Stimulated activated CD4-positive, alpha-beta T cell treated with anti-CD3 and anti-CD28 coated beads, TNF-alpha, amount 100 ng/mL, for 24 hours (primary cell): ENCODE data around the gene ARHGEF12.

Experiments
- DNase-seq, 3 experiments: peaks; one replicate each; pipeline ENCODE4 v3.0.0-alpha.2; 2020; ENCODE audit warnings: low read depth in 3 of 3

The ARHGEF12 gene

DNA sequence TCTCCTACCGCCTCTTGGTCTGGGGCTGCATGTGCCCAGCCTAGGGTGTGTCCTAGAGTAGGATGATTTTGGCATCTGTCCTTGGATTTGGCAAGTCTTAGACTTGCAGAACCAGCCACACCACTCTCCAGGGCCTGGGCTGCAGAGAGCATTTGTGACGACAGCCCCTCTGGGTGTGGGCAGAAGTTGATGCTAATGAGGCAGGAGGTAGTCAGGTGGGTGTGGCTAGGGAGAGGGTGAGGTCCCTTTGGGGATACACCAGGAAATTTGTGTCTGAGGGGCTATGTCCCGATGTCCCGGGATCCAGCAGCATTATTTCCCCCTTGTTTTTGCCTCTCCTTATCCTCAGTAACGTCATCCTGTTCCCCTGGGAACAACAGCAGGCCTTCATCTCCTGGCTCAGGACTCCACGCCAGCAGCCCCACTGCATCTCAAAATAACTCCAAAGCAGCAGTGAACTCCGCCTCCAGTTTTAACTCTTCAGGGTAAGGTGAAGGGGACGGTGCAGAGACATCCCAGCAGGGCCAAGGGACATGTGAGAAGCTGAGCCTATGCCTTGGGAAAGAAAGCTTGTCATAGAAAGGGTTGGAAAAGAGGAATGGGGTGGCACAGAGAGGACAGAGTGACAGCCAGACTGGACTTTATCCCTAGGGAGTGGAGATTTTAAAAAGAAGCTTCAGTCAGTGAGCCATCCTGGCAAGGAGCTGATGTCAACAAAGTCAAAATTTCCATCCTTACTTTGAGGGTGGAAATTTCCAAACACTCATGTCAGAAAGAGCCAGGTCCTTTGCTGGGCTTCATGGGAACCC lies 19.1 kb upstream of the ARHGEF12 start:
- no peak for DNase-seq

DNA sequence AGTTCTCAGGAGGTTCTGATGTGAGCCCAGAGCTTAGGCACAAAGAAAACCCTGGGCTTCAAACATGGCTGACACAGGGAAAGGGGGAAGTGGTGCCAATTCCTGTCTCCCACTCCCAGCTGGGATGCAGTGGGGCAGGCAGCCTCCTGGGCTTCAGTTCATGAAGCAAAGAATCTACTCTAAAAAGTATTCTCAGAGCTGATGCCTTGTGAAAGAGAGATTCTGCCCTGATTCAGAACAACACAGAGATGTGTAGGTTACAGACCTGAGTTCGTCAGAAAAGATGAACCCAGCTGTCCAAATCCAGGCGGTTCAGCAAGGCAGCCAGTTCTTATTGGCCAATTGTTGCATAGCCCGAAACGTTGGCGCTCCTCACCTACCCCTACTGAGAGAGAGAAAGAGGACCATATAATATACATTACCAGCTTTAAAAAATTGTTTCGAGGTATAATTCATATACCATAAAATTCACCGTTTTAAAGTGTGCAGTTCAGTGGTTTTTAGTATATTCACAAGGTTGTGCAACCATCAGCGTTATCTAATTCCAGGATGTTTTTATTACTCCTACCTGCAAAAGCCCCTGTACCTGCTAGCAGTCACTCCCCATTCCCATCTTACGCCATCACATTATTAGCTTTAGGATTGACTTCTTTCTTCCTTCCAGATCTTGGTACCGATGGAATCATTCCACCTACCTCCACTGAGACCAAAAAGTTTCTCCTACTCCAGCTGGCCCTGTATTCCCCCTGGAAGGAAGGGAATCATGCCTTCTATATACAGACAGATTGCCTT lies 18.3 kb upstream of the ARHGEF12 start:
- DNase-seq, result no peak

DNA sequence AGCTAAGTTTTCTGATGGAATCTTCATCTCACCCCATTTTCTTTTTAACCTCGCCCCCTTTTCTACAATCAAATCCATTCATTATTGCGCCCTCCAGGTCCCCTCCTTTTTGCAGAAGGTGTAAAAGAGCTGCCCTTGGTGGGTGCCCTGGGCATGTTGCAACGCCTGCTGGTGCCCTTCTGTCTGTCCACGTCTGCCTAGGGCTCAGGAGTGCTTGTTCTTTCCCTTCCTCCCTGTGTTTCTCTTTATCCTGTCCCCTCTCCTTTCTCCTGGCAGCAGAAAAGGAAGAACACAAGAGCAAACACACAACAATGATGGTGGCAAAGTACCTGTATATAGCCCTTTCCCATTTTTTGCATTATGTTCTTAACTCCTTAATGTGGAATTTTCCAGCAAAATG lies 17.3 kb upstream of the ARHGEF12 start:
- DNase-seq, result no peak

DNA sequence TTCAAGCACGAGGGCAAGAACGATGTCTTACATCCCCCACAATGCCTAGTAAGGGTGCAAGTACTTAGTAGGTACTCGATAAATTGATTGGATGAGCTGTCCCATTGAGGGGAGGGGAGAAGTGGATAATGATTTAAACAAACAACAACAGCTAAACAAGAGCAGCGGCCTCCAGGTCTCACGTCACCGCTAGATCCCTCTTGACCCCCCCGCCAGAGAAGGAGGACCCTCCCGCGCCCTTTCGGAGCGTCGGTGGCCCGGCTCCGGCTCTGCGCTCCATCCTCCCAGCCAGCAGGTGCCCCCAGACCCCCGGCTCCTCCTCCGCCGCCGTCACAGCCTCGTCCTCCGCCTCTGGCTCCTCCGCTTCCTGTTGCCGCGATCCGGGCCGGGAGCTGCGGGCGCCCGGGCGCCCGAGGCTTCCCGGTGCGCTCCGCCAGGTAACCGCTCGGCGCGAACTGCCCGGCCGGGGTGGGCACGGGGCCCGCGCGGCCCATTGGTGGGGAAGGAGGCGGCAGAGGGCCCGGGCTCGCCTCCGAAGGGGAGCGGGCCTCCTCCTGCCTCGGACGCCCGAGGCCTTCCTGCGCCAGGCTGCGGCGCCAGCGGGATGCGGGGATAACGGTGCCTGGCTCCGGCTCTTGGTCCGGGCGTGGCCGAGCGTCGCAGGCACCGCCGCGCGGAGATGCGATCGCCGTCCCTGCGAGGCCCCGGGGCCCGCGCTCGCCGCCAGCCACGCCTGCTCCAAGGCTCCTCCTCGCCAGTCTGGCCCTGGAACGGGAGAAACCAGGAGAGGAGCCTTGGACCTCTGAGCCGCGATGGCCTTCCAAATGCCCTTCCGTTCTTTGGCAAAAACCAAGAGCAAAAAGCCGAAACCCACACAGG lies 11.0 kb upstream of the ARHGEF12 start, which contains the start of gene TLCD5:
Gene TLCD5 (plus strand): TSS at position 368 of the 879 bp plus-strand sequence. CDS start 2,143 bp downstream, outside the sequence.
- peak in 1 of 3 experiments; percentile 46 for DNase-seq

DNA sequence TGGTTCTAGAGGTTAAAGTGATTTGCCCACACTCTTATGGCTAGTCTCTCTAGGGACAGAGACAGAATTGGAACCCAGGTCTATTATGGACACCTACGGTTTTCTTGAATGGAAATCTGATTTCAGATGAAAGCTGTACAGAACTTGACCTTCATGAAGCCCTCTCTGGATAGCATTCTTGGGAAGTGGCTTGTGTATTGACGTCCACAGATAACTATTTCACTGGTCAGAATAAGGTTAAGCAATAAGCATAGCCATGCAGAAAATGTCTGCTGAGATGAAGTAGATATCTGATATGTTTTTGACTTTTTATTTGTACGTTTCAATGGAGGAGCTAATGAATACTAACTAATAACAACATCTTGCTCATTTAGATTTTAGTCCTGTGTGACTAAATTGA lies 10.0 kb upstream of the ARHGEF12 start:
- DNase-seq, result no peak

DNA sequence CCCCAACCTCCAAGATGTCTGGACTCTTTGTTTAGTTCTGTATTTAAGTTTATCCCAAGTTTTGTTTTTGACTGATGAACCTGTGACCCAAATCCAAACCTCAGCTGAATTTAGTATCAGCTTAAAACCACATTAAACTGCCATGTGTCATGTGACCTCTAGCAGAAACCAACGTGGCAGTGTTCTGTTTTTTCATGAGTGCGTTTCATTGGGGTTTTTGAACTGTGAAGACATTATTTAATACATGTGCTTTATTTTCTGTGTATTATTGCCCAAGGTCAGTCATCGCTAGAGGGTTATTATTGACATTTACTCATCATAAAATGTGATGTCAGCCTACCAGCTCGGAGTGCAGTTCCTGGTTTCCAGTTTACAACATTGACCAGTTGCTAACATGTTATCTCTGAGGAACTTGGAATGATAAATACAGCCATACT lies 9.3 kb upstream of the ARHGEF12 start:
- no peak for DNase-seq

DNA sequence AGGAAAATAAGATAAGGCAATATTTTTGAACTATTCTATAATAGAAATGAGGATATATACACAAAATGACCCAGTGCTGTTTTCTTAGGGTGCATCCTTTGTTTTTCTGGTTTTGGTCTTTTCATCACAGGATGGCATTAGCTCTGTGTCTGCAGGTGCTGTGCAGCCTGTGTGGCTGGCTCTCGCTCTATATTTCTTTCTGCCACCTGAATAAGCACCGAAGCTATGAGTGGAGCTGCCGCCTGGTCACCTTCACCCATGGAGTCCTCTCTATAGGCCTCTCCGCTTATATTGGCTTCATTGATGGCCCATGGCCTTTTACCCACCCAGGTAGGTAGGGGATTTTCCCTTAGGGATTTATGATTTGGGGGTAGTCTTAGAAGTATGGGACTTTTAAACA lies 8.9 kb upstream of the ARHGEF12 start:
- no peak for DNase-seq

DNA sequence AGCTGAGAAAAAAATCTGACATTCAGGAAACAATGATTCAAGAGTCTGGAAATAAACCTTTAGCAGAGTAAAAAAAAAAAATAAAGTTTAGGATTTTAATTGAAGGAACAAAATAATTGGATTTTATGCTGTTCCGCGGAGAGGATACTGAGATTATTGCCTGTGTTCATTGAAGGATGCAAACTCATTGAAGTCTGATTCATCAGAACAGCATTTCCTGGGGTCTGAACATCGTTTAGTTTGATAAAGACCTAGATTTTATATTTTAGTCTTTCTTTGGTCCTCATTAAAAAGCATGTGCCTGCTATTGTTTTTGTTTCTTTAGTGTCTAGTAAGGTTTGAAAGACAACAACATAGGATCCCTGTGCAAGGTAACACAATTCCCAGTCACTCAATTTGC lies 6.7 kb upstream of the ARHGEF12 start:
- DNase-seq, result no peak

DNA sequence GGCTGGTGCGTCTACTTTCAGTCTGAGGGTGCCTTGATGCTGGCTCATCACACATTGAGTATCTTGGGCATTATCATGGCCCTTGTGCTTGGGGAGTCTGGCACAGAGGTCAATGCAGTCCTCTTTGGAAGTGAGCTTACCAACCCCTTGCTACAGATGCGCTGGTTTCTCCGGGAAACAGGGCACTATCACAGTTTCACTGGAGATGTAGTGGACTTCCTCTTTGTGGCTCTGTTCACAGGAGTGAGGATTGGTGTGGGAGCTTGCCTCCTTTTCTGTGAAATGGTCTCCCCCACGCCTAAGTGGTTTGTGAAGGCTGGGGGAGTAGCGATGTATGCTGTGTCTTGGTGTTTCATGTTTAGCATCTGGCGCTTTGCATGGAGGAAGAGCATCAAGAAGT lies 6.2 kb upstream of the ARHGEF12 start:
- DNase-seq, result no peak

DNA sequence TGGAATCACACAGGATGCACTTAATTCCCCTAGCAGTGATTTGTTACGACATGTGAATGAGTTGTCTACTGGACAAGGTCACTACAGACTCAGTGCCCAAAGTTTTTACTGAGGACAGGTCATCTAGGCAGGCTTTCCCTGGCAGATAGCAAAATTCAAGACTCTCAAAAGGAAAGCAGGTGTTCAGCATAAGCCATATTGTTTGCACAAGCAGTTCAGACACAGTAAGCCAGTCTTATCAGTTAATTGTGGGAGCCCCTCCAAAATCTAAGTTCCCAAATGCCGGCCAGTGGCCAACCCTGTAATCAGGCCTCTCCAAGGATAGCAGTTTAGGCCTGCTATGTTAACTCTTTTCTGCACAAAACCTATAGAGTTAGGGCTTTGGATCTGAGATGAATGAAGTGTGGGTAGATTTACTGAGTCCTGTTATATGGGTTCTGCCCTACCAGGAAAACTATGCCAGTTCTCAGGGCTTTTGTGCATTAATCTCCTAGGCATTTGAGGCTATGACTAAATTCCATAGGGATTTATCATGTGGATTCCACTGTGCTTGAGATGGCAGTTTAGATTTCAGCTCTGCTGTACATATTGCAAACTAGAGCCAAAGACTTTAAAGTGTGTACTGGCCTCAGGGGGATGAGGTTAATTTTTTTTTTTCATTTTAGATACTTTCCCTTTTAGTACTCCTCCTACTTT lies 4.8 kb upstream of the ARHGEF12 start:
- no peak for DNase-seq

DNA sequence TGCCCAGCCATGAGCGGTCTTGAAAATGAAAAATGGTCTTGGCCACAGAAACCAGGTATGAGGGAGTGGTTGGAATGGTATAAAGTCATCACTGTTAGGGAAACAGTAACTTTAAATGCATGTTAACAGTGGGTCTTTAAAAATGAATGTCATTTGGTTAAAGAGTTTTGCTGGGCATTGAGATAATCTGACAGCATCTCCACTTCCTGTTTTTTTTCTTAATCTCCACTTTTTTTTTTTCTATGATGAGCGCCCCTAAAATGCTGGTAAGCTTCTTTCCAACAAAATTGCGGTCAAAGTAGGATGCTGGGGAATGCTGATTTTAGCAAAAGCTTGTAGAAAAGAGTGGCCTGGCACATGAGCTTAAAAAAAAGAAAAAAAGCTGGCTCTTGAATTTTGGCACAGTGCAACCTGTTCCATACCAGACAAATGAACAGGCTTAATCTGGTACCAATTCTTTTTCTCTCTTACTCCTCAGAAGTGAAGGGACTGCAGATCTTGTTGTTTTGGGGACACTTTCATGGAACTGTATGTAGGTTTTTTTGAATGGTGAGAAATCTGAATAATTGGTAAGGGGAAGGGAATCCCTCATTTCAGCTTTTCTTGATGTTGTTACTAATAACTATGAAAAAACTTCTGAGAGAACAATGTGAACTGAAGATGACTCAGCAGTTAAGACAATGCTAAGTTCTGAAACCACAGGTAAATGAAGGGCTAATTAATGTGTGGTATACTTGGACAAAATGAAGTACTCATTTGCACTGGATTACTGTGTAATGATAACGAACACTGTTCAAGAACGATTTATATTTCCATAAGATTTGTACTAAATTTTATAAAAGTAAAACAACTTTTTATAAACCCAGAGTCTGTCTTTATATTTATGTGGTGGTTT lies 3.1 kb upstream of the ARHGEF12 start:
- DNase-seq, result no peak

DNA sequence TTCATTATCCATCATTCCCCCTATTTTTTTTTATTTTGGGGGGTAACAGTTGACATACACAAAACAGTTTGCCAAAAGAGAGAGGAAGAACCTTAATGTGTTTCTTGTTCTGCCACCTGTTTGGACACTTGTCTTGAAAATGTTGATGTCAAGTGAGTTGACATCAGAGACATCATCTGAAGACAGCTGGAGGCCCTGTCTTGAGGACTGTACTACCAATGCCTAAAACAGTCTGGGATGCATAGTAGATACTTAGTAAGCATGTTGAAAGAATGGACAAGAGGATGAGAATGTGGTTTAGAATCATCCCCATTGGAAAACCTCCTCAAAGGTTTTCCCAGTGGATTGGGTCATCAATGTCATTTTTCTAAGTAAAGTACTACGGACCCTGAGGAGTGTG lies 2.4 kb upstream of the ARHGEF12 start:
- no peak for DNase-seq

DNA sequence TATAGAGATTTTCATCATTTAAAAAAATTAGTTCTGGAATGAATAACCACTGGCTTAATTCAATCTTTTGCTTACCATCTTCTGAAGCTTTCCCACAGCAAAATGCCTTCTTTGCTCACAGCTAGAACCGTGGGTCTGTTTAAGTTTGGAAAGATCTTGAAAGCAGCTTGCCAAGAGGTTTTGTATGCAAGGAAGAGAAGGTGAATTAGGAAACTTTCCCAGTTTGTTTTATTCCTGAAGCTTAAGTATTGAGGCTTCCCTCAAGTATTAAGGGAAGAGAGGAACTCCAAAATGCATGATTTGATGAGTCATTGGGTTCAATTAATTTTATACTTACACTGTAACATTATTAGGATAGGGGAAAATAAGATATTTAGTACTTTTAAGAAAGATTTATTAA lies 1.9 kb upstream of the ARHGEF12 start:
- DNase-seq, result no peak

DNA sequence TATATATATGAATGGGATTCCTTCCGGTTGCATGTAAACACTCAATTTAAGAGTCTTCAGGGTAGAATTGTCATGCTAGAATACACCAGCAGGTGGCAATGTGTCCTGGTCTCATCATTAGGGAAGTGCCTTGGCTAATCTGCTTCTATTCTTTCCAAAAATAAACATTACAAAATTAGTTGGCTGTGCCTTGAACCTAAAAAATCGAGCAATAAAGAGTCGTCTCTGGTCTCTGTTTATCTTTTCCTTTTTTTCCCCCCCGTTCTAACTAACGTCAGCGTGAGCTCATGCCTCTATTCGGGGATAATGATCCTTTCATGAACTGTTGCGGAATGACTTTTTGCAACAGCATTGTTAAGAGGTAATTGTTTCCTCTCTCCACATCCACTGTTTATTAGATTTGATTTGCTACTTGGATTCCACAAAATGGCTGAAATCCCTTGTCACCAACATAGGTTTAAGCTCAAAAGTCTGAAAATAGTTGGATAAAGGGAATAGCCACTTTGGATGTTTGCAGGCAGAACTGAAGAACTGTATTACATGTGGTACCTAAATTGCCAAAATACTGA lies 1.2 kb upstream of the ARHGEF12 start:
- peak in 1 of 3 experiments; percentile 56 for DNase-seq

DNA sequence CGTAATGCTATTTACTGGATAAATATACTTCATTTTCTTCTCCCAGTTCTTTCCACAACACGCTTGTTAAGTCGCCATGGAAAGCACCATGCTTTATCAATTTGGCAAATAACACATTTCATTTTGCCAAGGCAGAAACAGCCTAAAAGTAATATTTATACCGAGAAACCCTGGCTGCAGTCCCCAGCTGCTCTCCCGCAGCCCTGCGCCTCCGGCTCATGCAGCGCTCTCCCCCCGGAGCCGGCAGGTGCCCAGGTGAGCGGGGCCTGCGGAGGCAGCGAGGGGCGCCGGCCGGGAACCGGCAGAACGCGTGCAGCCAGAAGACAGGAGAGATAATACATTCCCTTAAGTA lies 681 bp upstream of the ARHGEF12 start:
- DNase-seq, result no peak

DNA sequence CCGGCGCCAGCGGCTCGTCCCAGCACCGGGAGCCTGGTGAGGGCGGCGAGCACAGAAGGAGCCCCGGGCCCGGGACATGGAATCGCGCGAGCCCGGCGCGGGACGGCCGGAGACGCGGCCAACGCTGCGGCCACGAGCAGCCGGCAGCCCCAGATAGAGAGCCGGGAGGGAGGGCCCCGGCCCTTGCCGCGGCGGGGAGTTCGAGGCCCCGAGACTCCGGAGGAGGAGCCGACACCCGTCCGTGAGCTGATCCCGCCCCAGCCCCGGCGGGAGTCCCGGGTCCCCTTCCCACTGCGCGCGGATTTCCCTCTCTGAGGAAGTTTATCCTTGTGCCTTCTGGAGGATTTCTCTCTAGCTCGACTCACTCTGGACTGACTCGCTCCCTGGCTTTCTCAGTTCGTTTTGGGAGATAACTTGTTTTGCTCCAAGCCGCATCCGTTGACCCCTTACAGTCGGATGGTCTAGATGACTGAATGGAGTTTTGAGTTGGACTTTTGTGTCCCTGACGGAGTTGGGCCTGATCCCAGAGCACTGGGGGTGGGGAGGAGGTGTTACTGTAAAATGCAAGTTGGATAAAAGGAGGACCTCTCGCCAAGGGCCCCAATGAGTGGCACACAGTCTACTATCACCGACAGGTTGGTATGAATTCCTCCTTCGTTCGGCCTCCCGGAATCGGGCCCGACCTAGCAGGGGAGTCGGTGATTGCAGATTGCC lies 585 bp downstream of the ARHGEF12 start:
- peak in 1 of 3 experiments; percentile 37 for DNase-seq

DNA sequence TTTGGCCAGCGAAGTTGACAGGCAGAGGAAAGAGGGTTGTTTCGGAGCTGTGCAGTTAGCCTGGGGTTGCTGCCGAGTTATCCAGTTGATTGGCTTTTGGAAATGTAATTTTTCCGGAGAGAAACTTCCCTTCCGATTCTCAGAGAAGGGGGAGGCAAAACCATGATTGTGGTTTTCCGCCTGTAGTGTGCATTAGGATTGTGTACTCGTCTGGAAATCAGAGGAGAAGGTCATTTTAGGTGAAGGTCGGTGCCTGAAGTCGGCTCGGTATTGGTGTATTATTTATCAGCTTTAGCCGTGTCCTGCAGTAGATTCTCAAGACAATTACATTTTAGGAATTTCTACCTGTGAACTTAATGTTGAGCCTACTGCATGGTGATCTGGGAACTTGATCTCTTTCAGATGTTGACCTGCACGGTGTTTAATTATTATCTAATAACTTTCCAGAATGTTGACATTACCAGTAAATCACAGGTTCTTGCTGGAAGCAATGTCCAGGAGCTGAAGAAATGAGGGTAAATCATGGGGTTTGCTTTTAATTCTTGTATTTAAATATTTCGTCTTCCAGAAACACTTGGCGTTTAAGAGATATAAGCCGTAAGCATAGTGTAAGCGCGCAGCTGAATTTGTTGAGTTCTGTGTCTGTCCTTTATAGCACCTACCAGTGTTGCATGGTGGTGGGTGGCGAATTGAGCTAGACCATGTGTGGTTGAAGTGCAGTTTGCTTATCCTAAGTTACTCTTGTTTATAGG lies 1.3 kb downstream of the ARHGEF12 start:
- no peak for DNase-seq

DNA sequence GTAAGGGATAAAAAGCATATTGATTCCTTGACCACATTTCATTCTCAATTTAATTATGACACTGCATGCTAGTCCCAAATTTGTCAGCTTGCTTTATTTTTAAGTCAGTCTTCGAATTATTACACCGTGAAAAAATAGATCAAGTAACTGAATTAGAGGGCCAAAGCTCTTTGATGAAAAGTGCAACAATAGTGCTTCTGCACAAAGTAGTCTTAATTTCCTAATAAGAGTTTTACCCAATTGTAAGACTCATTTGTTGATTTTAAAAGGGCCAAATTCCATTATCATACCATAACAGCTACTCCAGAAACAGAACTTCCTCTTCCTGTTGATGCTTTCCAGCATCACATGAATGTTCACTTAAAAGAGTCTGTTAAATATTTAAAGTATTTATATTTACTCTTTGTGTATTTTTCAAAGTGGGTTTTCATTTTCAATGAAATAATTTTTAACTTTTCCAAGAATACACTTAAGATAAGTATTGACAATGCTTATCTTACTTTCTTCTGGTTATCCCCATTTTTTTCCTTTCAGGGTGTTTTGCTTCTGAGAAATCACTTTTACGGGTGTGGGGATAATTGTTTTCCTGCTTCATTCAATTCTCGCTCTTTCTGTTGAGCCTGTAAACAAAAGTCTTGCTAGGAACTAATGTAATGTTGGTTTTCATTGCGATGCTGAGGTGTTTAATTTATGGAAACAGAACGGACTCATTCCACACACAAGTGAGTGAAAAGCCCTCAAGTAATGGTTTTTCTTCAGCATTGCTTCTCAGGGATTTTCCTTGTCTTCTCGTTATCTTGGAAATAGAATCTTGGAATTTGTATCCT lies 2.1 kb downstream of the ARHGEF12 start:
- DNase-seq, result no peak
